GM12801 (cell line): Measurements from ENCODE around the gene CLSTN3.

Experiments used
- CTCF ChIP-seq: IDR thresholded peaks from one replicate; pipeline ENCODE4 v1.5.1; 2011; ENCODE audit warnings: control low read depth; ENCODE audit not compliant: insufficient read length; ENCODE audit errors: extremely low read depth

CLSTN3 gene

GRCh38 chr12:7100239-7100638 is 29.9 kb upstream of the CLSTN3 start:
- TF ChIP-seq CTCF: no peak

- no peak for TF ChIP-seq CTCF
These were observed 29.0 kb upstream of the CLSTN3 start for GRCh38 chr12:7101047-7101693.

DNA sequence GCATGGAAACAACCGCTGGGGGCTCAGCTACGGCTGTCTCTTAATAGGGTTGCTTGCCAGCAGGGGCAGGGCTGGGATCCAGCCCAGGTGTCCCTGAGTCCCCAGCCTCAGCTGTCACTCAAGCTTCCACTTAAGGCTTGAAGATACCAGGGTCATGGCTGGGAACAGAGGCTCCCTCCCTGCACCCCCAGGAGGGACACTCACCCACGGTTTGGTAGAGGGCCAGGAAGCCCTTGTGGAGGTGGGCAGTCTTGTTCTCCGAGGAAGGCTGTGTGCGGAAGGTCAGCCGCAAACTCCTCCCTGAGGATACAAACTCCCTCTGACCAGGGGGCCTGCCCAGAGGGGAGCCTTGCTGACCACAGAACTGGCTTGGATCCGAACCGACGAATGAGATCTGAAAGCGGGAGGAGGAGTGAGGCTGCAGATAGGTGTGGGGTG is 28.5 kb upstream of the CLSTN3 start:
- no peak for TF ChIP-seq CTCF

DNA sequence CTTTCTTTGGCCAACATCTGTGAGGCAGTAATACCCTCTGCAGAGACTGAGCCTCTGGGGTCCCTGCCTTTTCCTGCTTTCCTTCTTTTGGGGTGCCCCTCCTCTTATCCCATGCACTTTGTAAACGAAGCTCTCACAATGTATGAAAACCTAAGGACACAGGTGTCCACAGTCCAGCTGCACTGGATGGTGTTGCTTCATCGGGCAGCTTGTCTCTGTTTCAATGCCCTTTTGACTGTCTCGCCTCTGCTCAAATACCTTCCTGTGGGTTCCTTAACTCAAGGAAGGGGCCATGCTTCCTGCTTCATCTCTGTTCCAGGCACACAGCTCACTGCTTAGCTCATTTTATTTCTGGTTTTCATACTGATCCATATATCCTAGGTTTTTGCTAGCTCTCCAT is 27.6 kb upstream of the CLSTN3 start:
- no peak for TF ChIP-seq CTCF

DNA sequence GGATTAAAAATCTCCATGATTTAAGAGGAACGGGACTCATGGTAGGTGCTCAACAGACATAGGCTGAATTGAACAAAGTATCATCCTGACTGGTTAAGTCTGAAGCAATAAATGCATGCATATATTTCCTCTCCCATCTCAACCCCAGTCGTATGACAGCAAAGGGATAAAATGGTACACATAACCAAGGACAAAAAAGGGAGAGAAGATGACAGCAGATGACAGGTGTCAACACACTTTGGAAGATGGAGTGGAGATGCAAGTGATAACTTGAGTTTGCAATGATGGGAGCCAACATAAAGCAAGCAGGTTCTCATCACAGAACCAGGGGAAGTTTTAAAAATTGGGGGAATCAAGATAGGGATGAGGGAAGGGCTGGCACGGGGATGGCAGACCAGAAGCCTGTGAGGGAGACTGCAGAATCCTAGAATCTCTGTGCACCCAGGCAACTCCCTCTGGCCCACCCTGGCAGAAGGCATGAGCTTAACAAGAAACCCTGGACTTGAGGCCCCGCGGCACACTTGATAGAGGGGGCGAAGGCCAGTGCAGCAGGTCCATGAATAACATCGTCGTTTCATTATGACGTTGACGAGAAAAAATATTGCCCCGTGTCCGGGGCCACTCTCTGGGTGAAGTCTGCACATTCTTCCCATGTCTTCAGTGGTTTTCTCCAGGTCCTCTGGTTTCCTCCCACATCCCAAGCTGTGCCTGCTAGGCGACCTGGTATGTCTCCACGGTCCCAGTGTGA is 26.2 kb upstream of the CLSTN3 start:
- no peak for TF ChIP-seq CTCF

DNA sequence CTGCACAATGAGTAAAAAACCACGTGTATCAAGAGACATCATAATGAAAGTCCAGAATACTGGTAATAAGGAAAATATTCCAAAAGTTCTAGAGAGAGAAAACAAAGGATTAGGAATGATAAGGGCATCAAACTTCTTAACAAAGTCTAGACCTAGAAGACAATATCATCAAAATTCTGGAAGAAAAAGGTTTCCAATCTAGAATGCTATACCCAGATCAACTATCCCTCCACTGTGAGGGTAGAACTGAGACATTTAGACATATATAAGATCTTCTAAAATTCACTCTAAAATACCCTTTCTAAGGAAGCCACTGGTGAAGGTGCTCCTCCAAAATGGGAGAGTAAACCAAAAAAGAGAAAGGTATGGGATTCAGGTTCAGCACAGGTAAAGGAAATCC is 24.1 kb upstream of the CLSTN3 start:
- TF ChIP-seq CTCF: no peak

DNA sequence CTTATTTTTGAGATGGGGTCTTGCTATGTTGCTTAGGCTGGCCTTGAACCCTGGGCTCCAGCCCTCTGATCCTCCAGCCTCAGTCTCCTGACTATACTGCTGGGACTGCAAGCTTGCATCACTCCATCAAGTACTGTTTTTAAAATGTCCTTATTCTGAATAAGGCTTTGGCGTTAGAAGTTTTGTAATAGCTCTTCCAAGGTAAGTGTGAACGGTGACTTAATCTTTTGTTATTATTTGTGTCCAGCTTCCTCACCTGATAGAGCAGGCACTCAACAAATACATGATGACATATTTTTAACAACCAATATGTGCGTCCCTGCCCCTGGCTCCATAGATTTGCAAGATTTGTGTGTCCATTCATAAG is 22.6 kb upstream of the CLSTN3 start:
- TF ChIP-seq CTCF: no peak
